ENCODE results near the gene RUNX1.

The RUNX1 gene

GRCh38 chr21:34833465-34833864 lies 215.6 kb downstream of the RUNX1 start:
- Histone ChIP-seq H3K36me3 (ENCODE audit: control insufficient read depth, insufficient read depth, low read length) (no peaks in the 10 kb centered on the region; the same call in 1 of the 2 replicates), H3K27me3 (replicated peaks; ENCODE audit: control insufficient read depth, insufficient read depth, low read length) (no peaks in the 10 kb centered on the region), H3K4me3 (replicated peaks; ENCODE audit: low read depth, low read length) (no peak overlapping the region)
- no peak for DNase-seq (ENCODE audit: extremely low read depth, insufficient read length)
- TF ChIP-seq, protein P1, sequence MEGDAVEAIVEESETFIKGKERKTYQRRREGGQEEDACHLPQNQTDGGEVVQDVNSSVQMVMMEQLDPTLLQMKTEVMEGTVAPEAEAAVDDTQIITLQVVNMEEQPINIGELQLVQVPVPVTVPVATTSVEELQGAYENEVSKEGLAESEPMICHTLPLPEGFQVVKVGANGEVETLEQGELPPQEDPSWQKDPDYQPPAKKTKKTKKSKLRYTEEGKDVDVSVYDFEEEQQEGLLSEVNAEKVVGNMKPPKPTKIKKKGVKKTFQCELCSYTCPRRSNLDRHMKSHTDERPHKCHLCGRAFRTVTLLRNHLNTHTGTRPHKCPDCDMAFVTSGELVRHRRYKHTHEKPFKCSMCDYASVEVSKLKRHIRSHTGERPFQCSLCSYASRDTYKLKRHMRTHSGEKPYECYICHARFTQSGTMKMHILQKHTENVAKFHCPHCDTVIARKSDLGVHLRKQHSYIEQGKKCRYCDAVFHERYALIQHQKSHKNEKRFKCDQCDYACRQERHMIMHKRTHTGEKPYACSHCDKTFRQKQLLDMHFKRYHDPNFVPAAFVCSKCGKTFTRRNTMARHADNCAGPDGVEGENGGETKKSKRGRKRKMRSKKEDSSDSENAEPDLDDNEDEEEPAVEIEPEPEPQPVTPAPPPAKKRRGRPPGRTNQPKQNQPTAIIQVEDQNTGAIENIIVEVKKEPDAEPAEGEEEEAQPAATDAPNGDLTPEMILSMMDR (IDR thresholded peaks at IDR 0.05; ENCODE audit: insufficient read depth, low read length, poor library complexity, severe bottlenecking) = no peak

- no peaks in the 10 kb centered on the region; the same call in 1 of the 2 replicates for H3K36me3 ChIP-seq (ENCODE audit: control insufficient read depth, insufficient read depth, low read length)
- H3K4me3 ChIP-seq (replicated peaks; ENCODE audit: low read depth, low read length) = no peak overlapping the region
- TF ChIP-seq, protein P1 (IDR thresholded peaks at IDR 0.05; ENCODE audit: insufficient read depth, low read length, poor library complexity, severe bottlenecking) = no peak
- H3K27me3 ChIP-seq (replicated peaks; ENCODE audit: control insufficient read depth, insufficient read depth, low read length) = no peaks in the 10 kb centered on the region
- no peak for DNase-seq (ENCODE audit: extremely low read depth, insufficient read length)
Measured at GRCh38 chr21:34830386-34831170, 218.5 kb downstream of the RUNX1 start.

GRCh38 chr21:34827445-34828235 lies 221.5 kb downstream of the RUNX1 start:
- TF ChIP-seq, protein P1 (IDR thresholded peaks at IDR 0.05; ENCODE audit: insufficient read depth, low read length, poor library complexity, severe bottlenecking) = no peak
- H3K36me3 ChIP-seq (ENCODE audit: control insufficient read depth, insufficient read depth, low read length) = no peaks in the 10 kb centered on the region
- H3K4me3 ChIP-seq (replicated peaks; ENCODE audit: low read depth, low read length) = no peak overlapping the region
- no peaks in the 10 kb centered on the region for H3K27me3 ChIP-seq (replicated peaks; ENCODE audit: control insufficient read depth, insufficient read depth, low read length)
- no peak for DNase-seq (ENCODE audit: extremely low read depth, insufficient read length)

- TF ChIP-seq, protein P1 (IDR thresholded peaks at IDR 0.05; ENCODE audit: insufficient read depth, low read length, poor library complexity, severe bottlenecking) = no peak
- DNase-seq (ENCODE audit: extremely low read depth, insufficient read length) = no peak
- Histone ChIP-seq H3K36me3 (ENCODE audit: control insufficient read depth, insufficient read depth, low read length) (no peaks in the 10 kb centered on the region), H3K4me3 (replicated peaks; ENCODE audit: low read depth, low read length) (no peak overlapping the region), H3K27me3 (replicated peaks; ENCODE audit: control insufficient read depth, insufficient read depth, low read length) (no peaks in the 10 kb centered on the region)
Measured at GRCh38 chr21:34826836-34827235, 222.3 kb downstream of the RUNX1 start.

DNA sequence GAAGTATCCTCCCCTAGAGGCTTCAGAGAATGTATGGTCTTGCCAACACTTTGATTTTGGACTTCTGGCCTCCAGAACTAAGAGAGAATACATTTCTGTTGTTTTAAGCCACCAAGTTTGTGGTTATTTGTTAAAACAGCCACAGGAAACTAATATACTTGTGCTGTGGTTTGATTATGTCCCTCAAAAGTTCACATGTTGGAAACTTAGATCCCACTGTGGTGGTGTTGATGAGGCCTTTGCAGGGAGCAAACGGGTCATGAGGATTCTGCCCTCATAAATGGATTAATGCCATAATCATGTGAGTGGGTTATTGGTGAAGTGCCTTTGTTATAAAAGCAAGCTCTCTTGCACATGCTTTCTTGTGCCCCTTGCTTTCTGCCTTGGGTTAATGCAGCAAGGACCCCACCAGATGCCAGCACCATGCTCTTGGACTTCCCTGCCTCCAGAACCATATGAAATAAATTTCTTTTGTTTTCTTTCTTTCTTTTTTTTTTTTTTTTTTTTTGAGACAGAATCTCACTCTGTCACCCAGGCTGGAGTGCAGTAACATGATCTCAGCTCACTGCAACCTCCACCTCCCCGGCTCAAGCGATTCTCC lies 223.1 kb downstream of the RUNX1 start:
- Histone ChIP-seq H3K4me3 (replicated peaks; ENCODE audit: low read depth, low read length) (no peak overlapping the region), H3K36me3 (ENCODE audit: control insufficient read depth, insufficient read depth, low read length) (no peaks in the 10 kb centered on the region), H3K27me3 (replicated peaks; ENCODE audit: control insufficient read depth, insufficient read depth, low read length) (no peaks in the 10 kb centered on the region)
- TF ChIP-seq, protein P1 (IDR thresholded peaks at IDR 0.05; ENCODE audit: insufficient read depth, low read length, poor library complexity, severe bottlenecking) = no peak
- DNase-seq (ENCODE audit: extremely low read depth, insufficient read length) = no peak
